Endodermal cell (in vitro differentiated cells): ENCODE data around the gene RHBDF2. TPM values are rescaled to one million over a fixed set of nuclear protein-coding genes. Genes with fewer than 3 reads are reported as not detected.
A peak's percentile ranks its signal among the peaks of the same experiment; 100 is the strongest.

Source experiments
- DNase-seq: peaks from one replicate; pipeline ENCODE4 v3.0.0-alpha.2; 2017
- H3K27ac ChIP-seq: 2 replicates; pipeline ENCODE4 v1.5.1; 2013; ENCODE audit warnings: mild to moderate bottlenecking, low read depth, low read length, moderate library complexity
- H3K27me3 ChIP-seq: 2 replicates; pipeline ENCODE4 v1.6.1; 2013; ENCODE audit warnings: mild to moderate bottlenecking, low read length, moderate library complexity; ENCODE audit not compliant: insufficient read depth, control insufficient read depth, poor library complexity, severe bottlenecking
- H3K36me3 ChIP-seq: 2 replicates; pipeline ENCODE4 v1.7.0; 2013; ENCODE audit warnings: mild to moderate bottlenecking, low read length, moderate library complexity; ENCODE audit not compliant: control insufficient read depth, insufficient read depth
- H3K4me1 ChIP-seq: one replicate; pipeline ENCODE4 v1.7.0; 2013; ENCODE audit warnings: low read length; ENCODE audit not compliant: control insufficient read depth, insufficient read depth
- H3K4me3 ChIP-seq: 2 replicates; pipeline ENCODE4 v1.5.1; 2013; ENCODE audit warnings: mild to moderate bottlenecking, low read length, moderate library complexity
- H3K9ac ChIP-seq: 2 replicates; pipeline ENCODE4 v1.6.1; 2013; ENCODE audit warnings: mild to moderate bottlenecking, low read length, moderate library complexity; ENCODE audit not compliant: poor library complexity, severe bottlenecking; ENCODE audit errors: extremely low read depth
- H3K9me3 ChIP-seq: 2 replicates; pipeline ENCODE4 v1.6.1; 2013; ENCODE audit warnings: mild to moderate bottlenecking, low read length, moderate library complexity; ENCODE audit not compliant: control insufficient read depth
- H3K27ac Mint-ChIP-seq: 2 replicates; pipeline ENCODE4 v1.8.0; 2020; ENCODE audit warnings: mixed read lengths
- H3K27me3 Mint-ChIP-seq: 2 replicates; pipeline ENCODE4 v1.8.0; 2021; ENCODE audit warnings: mild to moderate bottlenecking, mixed read lengths; ENCODE audit not compliant: insufficient read depth
- H3K36me3 Mint-ChIP-seq: 2 replicates; pipeline ENCODE4 v1.8.0; 2020; ENCODE audit warnings: low read depth, mixed read lengths
- H3K4me1 Mint-ChIP-seq: 2 replicates; pipeline ENCODE4 v1.8.0; 2020; ENCODE audit warnings: mixed read lengths
- H3K4me3 Mint-ChIP-seq: 2 replicates; pipeline ENCODE4 v1.8.0; 2020; ENCODE audit warnings: mild to moderate bottlenecking, moderate library complexity, mixed read lengths
- H3K9me3 Mint-ChIP-seq: 2 replicates; pipeline ENCODE4 v1.8.0; 2020; ENCODE audit warnings: mild to moderate bottlenecking, mixed read lengths
- WGBS, 2 experiments: methylation state at CpG; one replicate each; pipeline versions ENCODE4 v1.1.5 to v1.1.7; 2013; ENCODE audit warnings: missing lambda C conversion rate in 2 of 2, mixed read lengths in 1 of 2; ENCODE audit not compliant: insufficient coverage in 1 of 2, insufficient read length in 1 of 2; 5-methylcytosine and 5-hydroxymethylcytosine counted together
- total RNA-seq, 2 donors: library from RNA; stranded (reverse); fragmentation: NEBNext Ultra II Directional in 1 of 2; extraction: Animal tissue kit (Norgen Biotek cat#: 25700) in 1 of 2; gene quantifications; 2 replicates in 1 of 2; 3 replicates in 1 of 2; pipeline ENCODE4 v1.2.1, GENCODE V29; 2021
- TF ChIP-seq, protein P1 (sequence below): fragments of 200-600 bp; sonication (generic); conservative IDR thresholded peaks from 2 replicates; pipeline ENCODE4 v1.5.0; 2021; ENCODE audit warnings: antibody characterized with exemption, mild to moderate bottlenecking

The RHBDF2 gene
- total RNA-seq, 2 donors from 2014 or later = 28.5 to 31.1 TPM

DNA sequence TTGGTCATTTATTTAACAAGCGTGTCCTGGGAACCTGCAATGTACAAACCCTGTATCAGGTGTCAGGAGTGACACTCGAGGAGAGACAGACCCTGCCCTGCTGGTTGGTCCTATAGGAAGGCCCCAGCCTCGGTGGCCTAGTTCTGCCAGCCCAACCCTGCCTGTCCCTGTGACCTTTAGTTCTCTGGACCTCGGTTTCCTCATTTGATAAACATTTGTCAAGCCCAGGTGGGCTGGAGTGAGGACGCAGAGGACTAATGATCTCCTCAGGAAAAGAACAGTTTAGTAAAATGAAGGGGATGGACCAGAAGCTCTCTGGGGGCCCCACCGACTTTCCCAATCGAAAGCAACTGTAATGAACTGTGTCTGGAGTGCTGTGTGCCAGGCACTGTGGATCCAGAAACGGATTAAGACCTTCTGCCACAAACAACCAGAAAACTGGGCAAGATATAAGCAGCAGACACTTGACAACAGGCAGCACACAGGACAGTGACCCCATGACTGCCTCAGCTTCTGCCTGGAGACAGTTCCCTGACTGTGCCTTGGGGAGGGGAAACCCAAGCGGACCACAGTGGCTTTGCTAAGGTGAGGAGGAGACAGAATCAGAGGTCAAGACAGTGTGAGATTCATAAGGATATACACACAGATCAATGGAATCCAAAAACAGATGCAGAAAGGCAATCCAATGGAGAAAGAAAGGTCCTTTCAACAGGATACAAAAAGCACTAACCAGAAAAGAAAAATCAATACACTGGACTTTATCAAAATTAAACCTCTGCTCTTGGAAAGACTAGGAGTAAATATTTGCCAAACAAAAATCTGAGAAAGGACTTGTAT lies 47.4 kb upstream of the RHBDF2 start:
- Histone ChIP-seq H3K27ac (no peak overlapping the region), H3K4me1 (peaks cover 11% of the 10 kb centered on the region), H3K36me3 (no peaks in the 10 kb centered on the region), H3K4me3 (no peak overlapping the region), H3K9ac (no peak overlapping the region), H3K9me3 (no peaks in the 10 kb centered on the region), H3K27me3 (no peaks in the 10 kb centered on the region)
- Mint-ChIP-seq H3K27ac (no peak overlapping the region), H3K4me3 (no peak overlapping the region), H3K9me3 (no peaks in the 10 kb centered on the region), H3K36me3 (no peaks in the 10 kb centered on the region), H3K4me1 (peaks cover 27% of the 10 kb centered on the region), H3K27me3 (peaks cover 1% of the 10 kb centered on the region)
- WGBS, 2 experiments = 78 to 91% methylated on average over 7 to 9 of the region's 9 CpGs
- DNase-seq = peak; percentile 51
- TF ChIP-seq, protein P1, sequence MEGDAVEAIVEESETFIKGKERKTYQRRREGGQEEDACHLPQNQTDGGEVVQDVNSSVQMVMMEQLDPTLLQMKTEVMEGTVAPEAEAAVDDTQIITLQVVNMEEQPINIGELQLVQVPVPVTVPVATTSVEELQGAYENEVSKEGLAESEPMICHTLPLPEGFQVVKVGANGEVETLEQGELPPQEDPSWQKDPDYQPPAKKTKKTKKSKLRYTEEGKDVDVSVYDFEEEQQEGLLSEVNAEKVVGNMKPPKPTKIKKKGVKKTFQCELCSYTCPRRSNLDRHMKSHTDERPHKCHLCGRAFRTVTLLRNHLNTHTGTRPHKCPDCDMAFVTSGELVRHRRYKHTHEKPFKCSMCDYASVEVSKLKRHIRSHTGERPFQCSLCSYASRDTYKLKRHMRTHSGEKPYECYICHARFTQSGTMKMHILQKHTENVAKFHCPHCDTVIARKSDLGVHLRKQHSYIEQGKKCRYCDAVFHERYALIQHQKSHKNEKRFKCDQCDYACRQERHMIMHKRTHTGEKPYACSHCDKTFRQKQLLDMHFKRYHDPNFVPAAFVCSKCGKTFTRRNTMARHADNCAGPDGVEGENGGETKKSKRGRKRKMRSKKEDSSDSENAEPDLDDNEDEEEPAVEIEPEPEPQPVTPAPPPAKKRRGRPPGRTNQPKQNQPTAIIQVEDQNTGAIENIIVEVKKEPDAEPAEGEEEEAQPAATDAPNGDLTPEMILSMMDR = no peak

DNA sequence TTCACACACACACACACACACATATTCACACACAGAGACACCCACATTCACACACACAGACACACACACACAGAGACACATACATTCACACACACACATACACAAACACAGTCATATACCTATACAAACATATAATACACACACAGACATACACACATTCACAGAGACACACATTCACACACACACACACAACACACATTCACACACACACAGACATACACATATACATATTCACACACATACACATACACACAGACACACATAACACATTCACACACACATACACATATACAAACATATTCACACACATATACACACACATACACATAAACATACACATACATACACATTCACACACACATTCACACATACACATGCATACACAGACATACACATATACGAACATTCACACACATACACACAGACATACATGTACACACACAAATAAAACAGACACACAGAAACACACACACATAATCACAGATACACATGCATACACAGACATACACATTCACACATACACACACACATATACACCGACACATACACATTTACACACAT lies 46.5 kb upstream of the RHBDF2 start:
- no peaks in the 10 kb centered on the region for H3K36me3 ChIP-seq
- TF ChIP-seq, protein P1 = no peak
- no peak for DNase-seq
- H3K27me3 Mint-ChIP-seq = peaks cover 1% of the 10 kb centered on the region
- no peaks in the 10 kb centered on the region for H3K27me3 ChIP-seq
- no peak overlapping the region for H3K4me3 ChIP-seq
- peaks cover 17% of the 10 kb centered on the region for H3K4me1 ChIP-seq
- peaks cover 27% of the 10 kb centered on the region for H3K4me1 Mint-ChIP-seq
- H3K9me3 ChIP-seq = no peaks in the 10 kb centered on the region
- no peaks in the 10 kb centered on the region for H3K9me3 Mint-ChIP-seq
- no peak overlapping the region for H3K27ac ChIP-seq
- no peak overlapping the region for H3K4me3 Mint-ChIP-seq
- H3K9ac ChIP-seq = no peak overlapping the region
- H3K27ac Mint-ChIP-seq = no peak overlapping the region
- H3K36me3 Mint-ChIP-seq = no peaks in the 10 kb centered on the region
- 82 to 90% methylated on average over 2 of the region's 2 CpGs for WGBS, 2 experiments

DNA sequence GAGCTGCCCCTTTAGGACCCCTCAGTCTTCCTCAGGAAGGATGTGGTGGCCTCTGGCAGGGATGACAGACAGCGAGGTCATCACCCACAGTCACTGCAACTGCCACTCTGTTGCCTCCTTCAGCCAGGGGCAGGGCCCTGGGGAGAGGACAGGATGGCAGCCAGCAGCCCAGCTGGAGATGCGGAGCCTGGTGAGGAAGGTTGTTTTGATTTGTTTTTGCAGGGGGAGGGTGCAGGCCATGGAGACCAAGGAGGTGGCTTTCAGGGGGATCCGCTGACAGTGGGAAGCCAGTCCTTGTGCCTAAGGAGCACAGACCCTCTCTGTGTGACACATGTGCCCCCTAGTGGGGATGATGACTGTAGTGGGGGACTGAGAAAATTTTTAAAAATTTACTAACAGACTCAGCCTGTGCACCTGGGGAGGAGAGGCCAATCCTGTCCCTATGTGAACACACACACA lies 46.0 kb upstream of the RHBDF2 start:
- Histone ChIP-seq H3K4me3 (no peak overlapping the region), H3K9me3 (no peaks in the 10 kb centered on the region), H3K36me3 (no peaks in the 10 kb centered on the region), H3K4me1 (peaks cover 17% of the 10 kb centered on the region), H3K9ac (no peak overlapping the region), H3K27ac (no peak overlapping the region), H3K27me3 (no peaks in the 10 kb centered on the region)
- H3K9me3 Mint-ChIP-seq = no peaks in the 10 kb centered on the region
- no peaks in the 10 kb centered on the region for H3K36me3 Mint-ChIP-seq
- peaks cover 1% of the 10 kb centered on the region for H3K27me3 Mint-ChIP-seq
- no peak overlapping the region for H3K27ac Mint-ChIP-seq
- 67 to 75% methylated on average over 1 to 3 of the region's 3 CpGs for whole genome bisulfite sequencing, 2 experiments
- peak; percentile 91 for DNase-seq
- H3K4me3 Mint-ChIP-seq = no peak overlapping the region
- H3K4me1 Mint-ChIP-seq = peaks cover 27% of the 10 kb centered on the region
- TF ChIP-seq, protein P1 = peak; percentile 85
